OCI-LY7 (cell line): Measurements from ENCODE around the gene SECTM1. TPM values are rescaled to one million over a fixed set of nuclear protein-coding genes. Genes with fewer than 3 reads are reported as not detected.
A peak's percentile ranks its signal among the peaks of the same experiment; 100 is the strongest.

Experiments used
- BruUV-seq: library from RNA; stranded (reverse); fragments of 400-500 nt; replicated peaks from 2 replicates; lab custom pipeline; 2021; lab: Mats Ljungman, UMichigan
- CTCF ChIA-PET: fragments of 300-600 bp; sonication (Branson Sonifier 250); formaldehyde crosslinking; loops from one replicate; lab custom pipeline; 2022; ENCODE audit warnings: antibody characterized with exemption; ENCODE audit not compliant: unreplicated experiment; lab: Charles Lee
- POLR2A ChIA-PET: fragments of 300-600 bp; sonication (Branson Sonifier 250); formaldehyde crosslinking; loops from one replicate; lab custom pipeline; 2022; ENCODE audit warnings: antibody characterized with exemption; lab: Charles Lee
- DNase-seq: peaks from one replicate; pipeline ENCODE4 v3.0.0-alpha.2; 2015; ENCODE audit warnings: low spot score
- H2AFZ ChIP-seq: fragments of 200-600 bp; sonication (generic), shearing (Covaris generic); 2 replicates; pipeline ENCODE4 v1.6.1; 2014; ENCODE audit warnings: mild to moderate bottlenecking, antibody characterized with exemption, low read length, moderate library complexity
- H3K27ac ChIP-seq: fragments of 200-600 bp; sonication (generic); 2 replicates; pipeline ENCODE4 v1.5.1; 2014; ENCODE audit warnings: mixed run types, low read depth, mild to moderate bottlenecking, moderate library complexity, low read length, inconsistent platforms; ENCODE audit not compliant: poor library complexity, severe bottlenecking
- H3K36me3 ChIP-seq: fragments of 200-600 bp; sonication (generic); 2 replicates; pipeline ENCODE4 v1.6.1; 2014; ENCODE audit warnings: mild to moderate bottlenecking, antibody characterized with exemption, low read length, moderate library complexity, mixed read lengths; ENCODE audit not compliant: insufficient read depth
- H3K4me1 ChIP-seq: fragments of 200-600 bp; sonication (generic); 2 replicates; pipeline ENCODE4 v1.5.1; 2014; ENCODE audit warnings: mild to moderate bottlenecking, low read length; ENCODE audit not compliant: insufficient read depth, poor library complexity, severe bottlenecking
- H3K4me2 ChIP-seq: fragments of 200-600 bp; sonication (generic); 2 replicates; pipeline ENCODE4 v1.6.1; 2014; ENCODE audit warnings: mild to moderate bottlenecking, low read length
- H3K4me3 ChIP-seq: fragments of 200-600 bp; sonication (generic); 2 replicates; pipeline ENCODE4 v1.5.1; 2014; ENCODE audit warnings: mild to moderate bottlenecking, low read depth, low read length; ENCODE audit not compliant: poor library complexity, severe bottlenecking
- H3K79me2 ChIP-seq: fragments of 200-600 bp; sonication (generic); 2 replicates; pipeline ENCODE4 v1.6.1; 2016; ENCODE audit warnings: low read depth, mild to moderate bottlenecking, low read length, moderate library complexity, mixed read lengths; ENCODE audit not compliant: insufficient read depth
- H3K9me2 ChIP-seq: fragments of 200-600 bp; sonication (generic); 2 replicates; pipeline ENCODE4 v1.6.1; 2016; ENCODE audit warnings: mild to moderate bottlenecking, low read length, mixed read lengths; ENCODE audit not compliant: insufficient read depth
- H3K9me3 ChIP-seq: fragments of 200-600 bp; sonication (generic); 2 replicates; pipeline ENCODE4 v1.6.1; 2014; ENCODE audit warnings: mild to moderate bottlenecking, mixed run types, low read length, mixed read lengths
- H4K20me1 ChIP-seq: fragments of 200-600 bp; sonication (generic); 2 replicates; pipeline ENCODE4 v1.6.1; 2014; ENCODE audit warnings: mild to moderate bottlenecking, antibody characterized with exemption, low read length, moderate library complexity, mixed read lengths; ENCODE audit not compliant: insufficient read depth
- CTCF ChIP-seq: fragments of 200-600 bp; sonication (generic); conservative IDR thresholded peaks from 2 replicates; pipeline ENCODE4 v1.5.1; 2014; ENCODE audit warnings: mild to moderate bottlenecking, antibody characterized with exemption, low read length, moderate library complexity, mixed read lengths
- EZH2phosphoT487 ChIP-seq: fragments of 200-600 bp; sonication (generic); IDR thresholded peaks from 2 replicates; pipeline ENCODE4 v1.6.1; 2018; ENCODE audit warnings: low read depth, borderline replicate concordance, mild to moderate bottlenecking, mixed run types, antibody characterized with exemption, low read length, moderate library complexity, mixed read lengths
- intact Hi-C: fragments of 100-400 bp; cut with micrococcal nuclease; formaldehyde crosslinking; loops from one replicate; pipeline ENCODE4 v1.10.0; 2022; ENCODE audit not compliant: unreplicated experiment
- total RNA-seq, 2 experiments: library from RNA; depleted of rRNA in 1 of 2; stranded (reverse); fragments of >200 nt in 1 of 2; shearing (Covaris generic) in 1 of 2; gene quantifications; 2 replicates each; pipeline ENCODE4 v1.2.3, GENCODE V29; 2014 to 2022

SECTM1 gene
- total RNA-seq, 2 experiments from 2014 or later: not detected

DNA sequence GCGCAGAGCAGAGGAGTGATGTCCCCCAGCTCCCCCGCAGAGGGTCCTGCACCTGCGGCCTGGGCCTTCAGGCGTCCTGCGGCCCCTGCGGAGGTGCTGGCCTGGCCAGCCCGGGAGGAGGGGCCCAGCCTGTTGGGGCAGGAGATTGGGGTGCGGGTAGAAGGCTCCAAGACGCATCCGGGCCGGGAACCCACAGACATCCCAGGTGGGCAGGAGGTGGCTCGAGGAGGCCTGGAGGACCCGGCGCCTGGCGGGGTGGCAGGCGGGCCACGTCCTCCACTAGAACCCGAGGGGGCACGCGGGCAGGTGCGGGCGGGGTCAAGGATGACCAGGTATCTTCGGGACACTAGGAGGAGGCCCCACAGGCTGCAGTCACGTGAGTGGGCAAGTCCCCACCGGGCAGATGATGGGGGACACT, 647 bp upstream of the SECTM1 start:
- intact Hi-C loops: no loop called here
- CTCF ChIA-PET: interaction anchor here (0.6 kb wide), 1 partner anchor 17 kb away, joined by 6 read pairs; the partner anchor contains the start of gene CD7

GRCh38 chr17:82332669-82333278, 792 bp downstream of the SECTM1 start:
- CTCF ChIA-PET: no interaction called here
- no peak for DNase-seq
- no peaks in the 10 kb centered on the region for H4K20me1 ChIP-seq
- H3K4me1 ChIP-seq: peaks cover 26% of the 10 kb centered on the region
- no peaks in the 10 kb centered on the region for H3K9me2 ChIP-seq
- no peak overlapping the region for H3K27ac ChIP-seq
- H3K36me3 ChIP-seq: no peaks in the 10 kb centered on the region
- TF ChIP-seq EZH2phosphoT487 (no peak), CTCF (no peak)
- POLR2A ChIA-PET: no interaction called here
- intact Hi-C loops: no loop called here
- no peak overlapping the region for H3K4me3 ChIP-seq
- H3K4me2 ChIP-seq: no peak overlapping the region
- H3K79me2 ChIP-seq: no peaks in the 10 kb centered on the region
- no peaks in the 10 kb centered on the region for H3K9me3 ChIP-seq
- no TSS peak for BruUV-seq
- no peak overlapping the region for H2AFZ ChIP-seq

More for the DNA sequence above, 647 bp upstream of the SECTM1 start:
- H3K4me1 ChIP-seq: peaks cover 26% of the 10 kb centered on the region
- no peaks in the 10 kb centered on the region for H4K20me1 ChIP-seq
- peak overlapping the region; percentile 68 for H3K4me2 ChIP-seq
- POLR2A ChIA-PET: interaction anchor here (0.6 kb wide), 1 partner anchor 34 kb away, joined by 5 read pairs; no protein-coding TSS in a partner anchor
- no TSS peak for BruUV-seq
- H3K36me3 ChIP-seq: no peaks in the 10 kb centered on the region
- DNase-seq: no peak
- H3K9me3 ChIP-seq: no peaks in the 10 kb centered on the region
- H2AFZ ChIP-seq: peak overlapping the region; percentile 76; the same call in 1 of the 2 replicates
- H3K27ac ChIP-seq: no peak overlapping the region
- H3K79me2 ChIP-seq: no peaks in the 10 kb centered on the region
- TF ChIP-seq EZH2phosphoT487: no peak
- TF ChIP-seq CTCF: no peak
- H3K9me2 ChIP-seq: no peaks in the 10 kb centered on the region
- H3K4me3 ChIP-seq: peak overlapping the region; percentile 57

DNA sequence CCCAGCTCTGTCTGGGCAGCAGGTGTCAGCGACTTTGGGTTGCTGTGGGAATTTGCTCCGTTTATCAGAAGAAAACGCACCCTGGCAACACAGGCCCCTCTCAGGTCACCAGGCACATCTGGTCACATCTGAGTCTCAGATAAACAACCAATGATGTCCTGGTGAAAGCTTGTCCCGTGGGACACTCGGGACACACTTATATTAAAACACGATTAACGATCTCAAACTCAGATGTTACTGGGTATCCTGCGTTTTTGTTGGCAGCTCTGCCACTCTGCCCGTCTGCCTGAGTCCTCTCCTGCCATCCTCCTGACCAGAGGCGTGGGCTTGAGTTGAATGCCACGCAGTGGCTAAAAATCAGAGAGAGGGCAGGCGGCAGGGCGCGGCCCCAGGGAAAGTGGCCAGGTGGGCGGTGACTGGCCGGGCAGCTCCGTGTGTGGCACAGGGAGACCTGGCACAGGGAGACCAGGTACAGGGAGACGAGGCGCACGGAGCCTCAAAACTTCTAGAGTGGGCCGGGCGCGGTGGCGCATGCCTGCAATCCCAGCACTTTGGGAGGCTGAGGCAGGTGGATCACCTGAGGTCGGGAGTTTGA, 2.1 kb downstream of the SECTM1 start:
- Histone ChIP-seq H2AFZ (no peak overlapping the region), H3K4me1 (peaks cover 26% of the 10 kb centered on the region), H3K79me2 (no peaks in the 10 kb centered on the region), H3K4me2 (no peak overlapping the region), H3K27ac (no peak overlapping the region), H3K36me3 (no peaks in the 10 kb centered on the region), H3K9me3 (no peaks in the 10 kb centered on the region), H4K20me1 (no peaks in the 10 kb centered on the region), H3K4me3 (no peak overlapping the region), H3K9me2 (no peaks in the 10 kb centered on the region)
- ChIA-PET POLR2A (no interaction called here), CTCF (no interaction called here)
- BruUV-seq: no TSS peak
- intact Hi-C loops: no loop called here
- no peak for DNase-seq
- TF ChIP-seq EZH2phosphoT487 (no peak), CTCF (no peak)
